ENCODE results near the gene MORF4L1. TPM values are rescaled to one million over a fixed set of nuclear protein-coding genes. Genes with fewer than 3 reads are reported as not detected.
"Not testable (repeated sequence)": the region's sequence is repeated elsewhere in the genome, so short reads cannot be mapped to it uniquely, and the experiment has no call there.

The MORF4L1 gene
- total RNA-seq, 2 experiments from 2014 or later: 463 to 496 TPM

DNA sequence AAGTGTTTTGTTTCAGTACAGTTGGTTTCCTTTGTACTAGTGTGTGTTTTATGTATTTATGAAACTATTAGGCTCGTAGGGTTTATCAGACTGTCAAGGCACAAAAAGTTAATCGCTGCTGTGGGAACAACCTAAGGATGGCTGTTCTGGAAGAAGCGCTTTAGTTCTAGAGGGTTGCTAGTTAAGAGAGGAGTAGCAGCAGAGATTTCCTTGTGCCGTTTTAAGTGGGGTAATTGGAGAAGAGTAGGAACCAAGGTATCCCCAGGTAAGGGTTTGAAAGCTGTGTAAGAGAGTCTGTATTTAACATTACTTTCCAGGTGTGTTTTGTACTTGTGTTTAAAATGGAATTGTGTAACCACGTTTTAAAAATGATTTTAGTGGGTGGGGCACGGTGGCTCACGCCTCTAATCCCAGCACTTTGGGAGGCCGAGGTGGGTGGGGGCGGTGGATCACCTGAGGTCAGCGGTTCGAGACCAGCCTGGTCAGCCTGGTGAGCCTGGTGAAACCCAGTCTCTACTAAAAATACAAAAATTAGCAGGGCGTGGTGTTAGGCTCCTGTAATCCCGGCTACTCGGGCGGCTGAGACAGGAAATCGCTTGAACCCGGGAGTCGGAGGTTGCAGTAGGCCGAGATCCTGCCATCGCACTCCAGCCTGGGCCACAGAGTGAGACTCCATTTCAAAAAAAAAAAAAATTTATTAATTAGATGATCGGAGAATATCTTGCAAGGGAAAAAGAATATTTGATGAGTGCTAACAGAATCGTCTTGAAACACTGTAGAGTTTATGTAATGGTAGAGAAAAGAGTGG is 2.6 kb downstream of the MORF4L1 start:
- Histone ChIP-seq H3K27ac (ENCODE audit: low read depth in 1 of 2, low read length in 2 of 2) (no peak overlapping the region), H3K4me1 (ENCODE audit: insufficient read depth, low read length) (peaks cover 44% of the 10 kb centered on the region), H3K27me3 (ENCODE audit: control insufficient read depth in 1 of 2, insufficient read depth in 2 of 2, low read length in 2 of 2) (no peaks in the 10 kb centered on the region), H3K36me3 (ENCODE audit: insufficient read depth, low read length) (peaks cover 17% of the 10 kb centered on the region), H3K9me3 (ENCODE audit: control insufficient read depth in 1 of 2, insufficient read depth in 1 of 2, low read length in 2 of 2) (no peaks in the 10 kb centered on the region), H3K4me3 (ENCODE audit: low read length) (peak overlapping the region; percentile 98)
- ATAC-seq (ENCODE audit: poor library complexity) (no peak), DNase-seq (peak in 2 of 14 experiments; percentile 21 to 30)
- Mint-ChIP-seq H3K4me3 (peak overlapping the region; percentile 100), H3K4me1 (ENCODE audit: low read depth) (peaks cover 70% of the 10 kb centered on the region), H3K27ac (peak overlapping the region; percentile 100), H3K9me3 (no peaks in the 10 kb centered on the region), H3K36me3 (ENCODE audit: low read depth) (peaks cover 57% of the 10 kb centered on the region), H3K27me3 (no peaks in the 10 kb centered on the region)
- intact Hi-C loops (cut with DNase I, micrococcal nuclease): loop anchor here (10.0 kb wide), 2 partner anchors 121 to 1801 kb away; partner anchors contain the start of gene TSPAN3 (in 1 of the 2)
- POLR2A ChIA-PET: interaction anchor here (3.1 kb wide), 1 partner anchor 26 kb away, joined by 13 read pairs; no protein-coding TSS in a partner anchor
- CTCF ChIA-PET: no interaction called here
- TF ChIP-seq, protein P1, sequence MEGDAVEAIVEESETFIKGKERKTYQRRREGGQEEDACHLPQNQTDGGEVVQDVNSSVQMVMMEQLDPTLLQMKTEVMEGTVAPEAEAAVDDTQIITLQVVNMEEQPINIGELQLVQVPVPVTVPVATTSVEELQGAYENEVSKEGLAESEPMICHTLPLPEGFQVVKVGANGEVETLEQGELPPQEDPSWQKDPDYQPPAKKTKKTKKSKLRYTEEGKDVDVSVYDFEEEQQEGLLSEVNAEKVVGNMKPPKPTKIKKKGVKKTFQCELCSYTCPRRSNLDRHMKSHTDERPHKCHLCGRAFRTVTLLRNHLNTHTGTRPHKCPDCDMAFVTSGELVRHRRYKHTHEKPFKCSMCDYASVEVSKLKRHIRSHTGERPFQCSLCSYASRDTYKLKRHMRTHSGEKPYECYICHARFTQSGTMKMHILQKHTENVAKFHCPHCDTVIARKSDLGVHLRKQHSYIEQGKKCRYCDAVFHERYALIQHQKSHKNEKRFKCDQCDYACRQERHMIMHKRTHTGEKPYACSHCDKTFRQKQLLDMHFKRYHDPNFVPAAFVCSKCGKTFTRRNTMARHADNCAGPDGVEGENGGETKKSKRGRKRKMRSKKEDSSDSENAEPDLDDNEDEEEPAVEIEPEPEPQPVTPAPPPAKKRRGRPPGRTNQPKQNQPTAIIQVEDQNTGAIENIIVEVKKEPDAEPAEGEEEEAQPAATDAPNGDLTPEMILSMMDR (IDR thresholded peaks at IDR 0.05): no peak

DNA sequence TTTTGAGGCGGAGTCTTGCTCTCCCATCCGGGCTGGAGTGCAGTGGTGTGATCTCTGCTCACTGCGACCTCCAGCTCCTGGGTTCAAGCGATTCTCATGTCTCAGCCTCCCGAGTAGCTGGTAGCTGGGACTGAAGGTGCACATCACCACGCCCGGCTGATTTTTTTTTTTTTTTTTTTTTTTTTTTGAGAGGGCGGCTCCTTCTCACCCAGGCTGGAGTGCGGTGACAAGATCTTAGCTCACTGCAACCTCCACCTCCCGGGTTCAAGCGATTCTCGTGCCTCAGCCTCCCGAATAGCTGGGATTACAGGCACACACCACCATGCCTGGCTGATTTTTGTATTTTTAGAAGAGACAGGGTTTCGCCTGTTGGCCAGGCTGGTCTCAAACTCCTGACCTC is 4.3 kb downstream of the MORF4L1 start:
- peaks cover 74% of the 10 kb centered on the region for H3K36me3 Mint-ChIP-seq (ENCODE audit: low read depth)
- not testable (repeated sequence) for H3K27me3 ChIP-seq (ENCODE audit: control insufficient read depth in 1 of 2, insufficient read depth in 2 of 2, low read length in 2 of 2); H3K9me3 ChIP-seq (ENCODE audit: control insufficient read depth in 1 of 2, insufficient read depth in 1 of 2, low read length in 2 of 2); ATAC-seq (ENCODE audit: poor library complexity); H3K27ac ChIP-seq (ENCODE audit: low read depth in 1 of 2, low read length in 2 of 2); H3K27me3 Mint-ChIP-seq; H3K9me3 Mint-ChIP-seq
- peaks cover 47% of the 10 kb centered on the region for H3K4me1 ChIP-seq (ENCODE audit: insufficient read depth, low read length)
- H3K4me3 ChIP-seq (ENCODE audit: low read length): peak overlapping the region; percentile 98
- peak in 3 of 14 experiments; percentile 6 to 45 (median 11) for DNase-seq
- intact Hi-C loops (cut with DNase I, micrococcal nuclease): loop anchor here (10.0 kb wide), 2 partner anchors 122 to 1802 kb away; partner anchors contain the start of gene TSPAN3 (in 1 of the 2)
- peak overlapping the region; percentile 60 for H3K27ac Mint-ChIP-seq
- ChIA-PET CTCF (interaction anchor here (0.7 to 1.8 kb wide), 3 partner anchors 30 to 126 kb away, joined by 3 to 5 read pairs (median 3); no protein-coding TSS in a partner anchor), POLR2A (interaction anchor here (0.6 kb wide), 1 partner anchor 61 kb away, joined by 3 read pairs; no protein-coding TSS in a partner anchor)
- H3K4me1 Mint-ChIP-seq (ENCODE audit: low read depth): peaks cover 86% of the 10 kb centered on the region
- H3K36me3 ChIP-seq (ENCODE audit: insufficient read depth, low read length): peaks cover 33% of the 10 kb centered on the region
- peak overlapping the region; percentile 26 for H3K4me3 Mint-ChIP-seq

DNA sequence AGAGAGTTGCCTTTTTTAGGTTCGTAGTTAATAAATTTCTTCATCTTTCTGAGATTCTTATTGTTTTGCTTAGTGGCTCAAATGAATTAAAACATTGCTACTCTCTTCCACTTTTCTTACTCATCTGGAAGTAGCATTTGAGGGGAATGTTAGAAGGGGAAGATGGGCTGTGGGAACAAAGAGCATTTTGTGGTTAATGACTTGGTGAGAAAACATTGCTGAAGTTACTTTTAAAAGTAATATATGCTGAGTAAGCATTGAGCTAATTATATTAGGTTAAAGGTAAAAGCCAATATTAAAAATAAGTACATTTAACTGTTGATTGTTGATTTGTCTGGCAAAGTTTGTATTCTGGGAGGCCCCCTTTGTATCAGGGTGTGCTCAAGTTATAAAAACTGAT is 5.7 kb downstream of the MORF4L1 start:
- ChIA-PET CTCF (interaction anchor here (1.8 kb wide), 1 partner anchor 29 kb away, joined by 5 read pairs; no protein-coding TSS in a partner anchor), POLR2A (no interaction called here)
- H3K4me1 ChIP-seq (ENCODE audit: insufficient read depth, low read length): peaks cover 49% of the 10 kb centered on the region
- no peak for DNase-seq
- ATAC-seq (ENCODE audit: poor library complexity): no peak
- peaks cover 78% of the 10 kb centered on the region for H3K36me3 Mint-ChIP-seq (ENCODE audit: low read depth)
- peak overlapping the region; percentile 57 for H3K27ac Mint-ChIP-seq
- H3K4me3 Mint-ChIP-seq: peak overlapping the region; percentile 70
- no peak overlapping the region for H3K27ac ChIP-seq (ENCODE audit: low read depth in 1 of 2, low read length in 2 of 2)
- TF ChIP-seq, protein P1 (IDR thresholded peaks at IDR 0.05): no peak
- peaks cover 91% of the 10 kb centered on the region for H3K4me1 Mint-ChIP-seq (ENCODE audit: low read depth)
- H3K4me3 ChIP-seq (ENCODE audit: low read length): no peak overlapping the region
- H3K27me3 ChIP-seq (ENCODE audit: control insufficient read depth in 1 of 2, insufficient read depth in 2 of 2, low read length in 2 of 2): no peaks in the 10 kb centered on the region
- H3K27me3 Mint-ChIP-seq: no peaks in the 10 kb centered on the region
- H3K9me3 ChIP-seq (ENCODE audit: control insufficient read depth in 1 of 2, insufficient read depth in 1 of 2, low read length in 2 of 2): no peaks in the 10 kb centered on the region
- intact Hi-C loops (cut with DNase I, micrococcal nuclease): loop anchor here (10.0 kb wide), 2 partner anchors 124 to 1804 kb away; partner anchors contain the start of gene TSPAN3 (in 1 of the 2)
- H3K9me3 Mint-ChIP-seq: no peaks in the 10 kb centered on the region
- peaks cover 45% of the 10 kb centered on the region for H3K36me3 ChIP-seq (ENCODE audit: insufficient read depth, low read length)
